Measurements from ENCODE around the gene ASB7. TPM values are rescaled to one million over a fixed set of nuclear protein-coding genes. Genes with fewer than 3 reads are reported as not detected.

ASB7 gene
- total and polyA plus RNA-seq, 4 donors = 3.3 to 18.3 (median 10.9) TPM

DNA sequence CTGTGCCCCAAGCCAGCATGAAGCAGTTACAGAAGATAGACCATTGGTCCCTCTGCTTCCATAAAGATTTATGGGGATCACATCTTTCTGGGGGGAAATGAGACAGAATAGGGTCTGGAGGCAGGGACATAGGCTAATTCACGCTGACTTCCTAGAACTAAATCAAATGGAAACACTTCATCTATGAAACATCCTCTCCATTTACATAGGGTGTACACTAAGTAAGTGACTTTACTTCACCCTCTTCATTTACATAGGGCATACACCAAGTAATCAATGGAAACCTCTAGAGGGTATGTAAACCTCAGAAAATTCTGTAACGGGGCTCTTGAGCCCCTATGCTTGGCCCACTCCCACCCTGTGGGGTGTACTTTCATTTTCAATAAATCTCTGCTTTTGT is 10.6 kb upstream of the ASB7 start:
- no peak for TF ChIP-seq CTCF (IDR thresholded peaks at IDR 0.05; ENCODE audit: control extremely low read depth, extremely low read depth)
- ATAC-seq (ENCODE audit: insufficient read depth, low FRiP score) = no peak
- WGBS, 2 donors = 48 to 97% methylated on average over 2 of the region's 2 CpGs

GRCh38 chr15:100592898-100593297 is 9.5 kb upstream of the ASB7 start:
- no peak for DNase-seq
- 79 to 87% methylated on average over 3 of the region's 3 CpGs for WGBS, 2 donors
- no peak for ATAC-seq (ENCODE audit: insufficient read depth, low FRiP score)
- H3K27ac ChIP-seq (ENCODE audit: low read depth in 1 of 2, low read length in 1 of 2) = no peak overlapping the region
- TF ChIP-seq CTCF (IDR thresholded peaks at IDR 0.05; ENCODE audit: control extremely low read depth, extremely low read depth) = no peak
- no peak overlapping the region for H3K9ac ChIP-seq (ENCODE audit: insufficient read depth in 1 of 2, low read length in 2 of 2)
- peaks cover 0 to 19% (median 4%) of the 10 kb centered on the region in 4 donors for H3K9me3 ChIP-seq (ENCODE audit: control insufficient read depth in 4 of 4, insufficient read depth in 3 of 4, low read length in 3 of 4)
- H3K27me3 ChIP-seq (ENCODE audit: control insufficient read depth in 3 of 3, insufficient read depth in 3 of 3, low read length in 2 of 3) = no peaks in the 10 kb centered on the region
- no peak overlapping the region for H3K4me3 ChIP-seq
- peaks cover 0 to 8% (median 0%) of the 10 kb centered on the region in 5 donors for H3K4me1 ChIP-seq (ENCODE audit: control insufficient read depth in 5 of 5, insufficient read depth in 5 of 5, low read length in 5 of 5)
- H3K36me3 ChIP-seq (ENCODE audit: control insufficient read depth in 4 of 4, insufficient read depth in 4 of 4, low read length in 4 of 4) = peaks cover 0 to 4% (median under 1%) of the 10 kb centered on the region in 4 donors

More for the DNA sequence above, 10.6 kb upstream of the ASB7 start:
- no peak for DNase-seq
- H3K4me1 ChIP-seq (ENCODE audit: control insufficient read depth in 5 of 5, insufficient read depth in 5 of 5, low read length in 5 of 5) = peaks cover 0 to 7% (median 0%) of the 10 kb centered on the region in 5 donors
- H3K27me3 ChIP-seq (ENCODE audit: control insufficient read depth in 3 of 3, insufficient read depth in 3 of 3, low read length in 2 of 3) = no peaks in the 10 kb centered on the region
- no peak overlapping the region for H3K27ac ChIP-seq (ENCODE audit: low read depth in 1 of 2, low read length in 1 of 2)
- no peak overlapping the region for H3K9ac ChIP-seq (ENCODE audit: insufficient read depth in 1 of 2, low read length in 2 of 2)
- H3K36me3 ChIP-seq (ENCODE audit: control insufficient read depth in 4 of 4, insufficient read depth in 4 of 4, low read length in 4 of 4) = peaks cover 0 to 8% (median under 1%) of the 10 kb centered on the region in 4 donors
- H3K9me3 ChIP-seq (ENCODE audit: control insufficient read depth in 4 of 4, insufficient read depth in 3 of 4, low read length in 3 of 4) = peaks cover 0 to 20% (median 4%) of the 10 kb centered on the region in 4 donors
- no peak overlapping the region for H3K4me3 ChIP-seq

DNA sequence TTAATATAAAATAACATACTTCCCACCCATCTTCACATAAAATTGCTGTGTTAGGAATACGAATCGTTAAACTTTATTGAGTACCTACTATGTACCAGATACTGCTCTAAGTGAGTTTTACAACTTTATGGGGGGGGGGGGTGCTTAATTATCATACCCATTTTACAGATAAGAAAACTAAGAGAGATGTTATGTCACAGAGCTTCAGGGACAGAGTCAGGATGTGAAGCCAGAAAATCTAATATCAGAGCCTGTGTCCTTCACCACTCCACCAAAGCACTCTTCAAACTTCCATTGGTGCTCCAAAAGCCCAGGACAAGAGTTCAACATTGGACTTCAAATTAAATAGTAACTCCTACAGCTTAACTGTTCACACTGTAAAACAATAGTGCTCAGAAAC is 9.0 kb upstream of the ASB7 start:
- WGBS, 2 donors = 99 to 100% methylated on average over 2 of the region's 2 CpGs
- ATAC-seq (ENCODE audit: insufficient read depth, low FRiP score) (no peak), DNase-seq (no peak)

More for the DNA sequence above, 9.0 kb upstream of the ASB7 start:
- no peak for TF ChIP-seq CTCF (IDR thresholded peaks at IDR 0.05; ENCODE audit: control extremely low read depth, extremely low read depth)
- H3K27ac ChIP-seq (ENCODE audit: low read depth in 1 of 2, low read length in 1 of 2) = no peak overlapping the region
- H3K4me1 ChIP-seq (ENCODE audit: control insufficient read depth in 5 of 5, insufficient read depth in 5 of 5, low read length in 5 of 5) = peaks cover 0 to 8% (median 0%) of the 10 kb centered on the region in 5 donors
- no peak overlapping the region for H3K9ac ChIP-seq (ENCODE audit: insufficient read depth in 1 of 2, low read length in 2 of 2)
- peaks cover 0 to 4% (median under 1%) of the 10 kb centered on the region in 4 donors for H3K36me3 ChIP-seq (ENCODE audit: control insufficient read depth in 4 of 4, insufficient read depth in 4 of 4, low read length in 4 of 4)
- peaks cover 0 to 14% (median 4%) of the 10 kb centered on the region in 4 donors for H3K9me3 ChIP-seq (ENCODE audit: control insufficient read depth in 4 of 4, insufficient read depth in 3 of 4, low read length in 3 of 4)
- no peak overlapping the region for H3K4me3 ChIP-seq
- no peaks in the 10 kb centered on the region for H3K27me3 ChIP-seq (ENCODE audit: control insufficient read depth in 3 of 3, insufficient read depth in 3 of 3, low read length in 2 of 3)
